Myocyte (in vitro differentiated cells): ENCODE measurements around the gene TMEM92. TPM values are rescaled to one million over a fixed set of nuclear protein-coding genes. Genes with fewer than 3 reads are reported as not detected.
"Not testable (repeated sequence)": the region's sequence is repeated elsewhere in the genome, so short reads cannot be mapped to it uniquely, and the experiment has no call there.

Experiments used
- DNase-seq: peaks from one replicate; pipeline ENCODE4 v3.0.0-alpha.2; 2012; ENCODE audit warnings: low read depth
- total RNA-seq: library from RNA; depleted of rRNA; stranded (reverse); fragments of >200 nt; gene quantifications from 2 replicates; pipeline ENCODE4 v1.2.3, GENCODE V29; 2014

The TMEM92 gene
- total RNA-seq, 1 donor from 2014 or later: not detected

DNA sequence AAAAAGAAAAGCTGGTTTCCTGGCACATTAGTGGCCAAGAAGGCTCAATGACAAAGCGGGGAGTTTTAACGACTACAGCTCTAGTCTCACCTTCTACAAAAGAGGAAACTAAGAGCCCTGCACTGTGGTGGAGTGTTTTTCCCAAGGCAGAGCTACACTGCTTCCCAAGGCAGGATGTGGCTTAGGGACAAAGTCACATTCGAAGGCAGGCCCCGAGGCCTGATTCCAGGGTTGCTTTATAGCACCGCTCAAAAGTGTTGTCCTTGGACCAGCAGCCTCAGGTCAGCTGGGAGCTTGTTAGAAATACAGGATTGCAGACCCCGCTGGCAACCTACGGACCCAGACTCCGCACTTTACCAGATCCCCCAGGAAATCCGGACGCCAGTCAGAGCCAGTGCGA is 23.8 kb downstream of the TMEM92 start:
- DNase-seq: no peak

DNA sequence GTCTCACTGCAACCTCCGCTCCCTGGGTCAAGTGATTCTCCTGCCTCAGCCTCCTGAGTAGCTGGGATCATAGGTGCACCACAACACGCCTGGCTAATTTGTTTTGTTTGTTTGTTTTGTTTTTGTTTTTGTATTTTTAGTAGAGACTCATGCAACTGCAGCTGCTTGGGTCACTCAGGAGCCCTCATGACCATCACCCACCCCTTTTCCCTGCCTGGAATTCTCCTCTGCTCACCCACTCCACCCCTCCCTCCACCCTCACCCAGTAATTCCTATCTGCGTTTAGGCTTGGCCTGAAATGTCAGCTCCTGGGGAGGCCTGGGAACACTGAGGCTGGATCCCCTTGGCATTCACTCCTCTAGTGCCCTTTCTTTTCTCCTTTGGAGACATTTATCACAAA is 25.5 kb downstream of the TMEM92 start:
- DNase-seq: peak; percentile 53

DNA sequence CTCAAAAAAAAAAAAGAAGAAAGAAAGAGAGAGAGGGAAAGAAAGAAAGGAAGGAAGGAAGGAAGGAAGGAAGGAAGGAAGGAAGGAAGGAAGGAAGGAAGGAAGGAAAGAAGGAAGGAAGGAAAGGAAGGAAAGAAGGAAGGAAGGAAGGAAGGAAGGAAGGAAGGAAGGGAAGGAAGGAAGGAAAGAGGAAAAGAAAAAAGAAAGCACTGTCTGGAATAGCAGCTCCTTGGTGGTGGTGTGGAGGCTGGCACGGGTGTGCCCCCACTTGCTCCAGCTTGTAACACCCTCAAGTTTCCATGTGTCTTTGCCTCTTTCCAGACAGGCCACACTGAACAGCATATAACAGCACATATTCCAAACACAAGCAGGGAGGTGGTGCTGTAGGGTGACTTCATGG is 26.6 kb downstream of the TMEM92 start:
- DNase-seq: not testable (repeated sequence)

DNA sequence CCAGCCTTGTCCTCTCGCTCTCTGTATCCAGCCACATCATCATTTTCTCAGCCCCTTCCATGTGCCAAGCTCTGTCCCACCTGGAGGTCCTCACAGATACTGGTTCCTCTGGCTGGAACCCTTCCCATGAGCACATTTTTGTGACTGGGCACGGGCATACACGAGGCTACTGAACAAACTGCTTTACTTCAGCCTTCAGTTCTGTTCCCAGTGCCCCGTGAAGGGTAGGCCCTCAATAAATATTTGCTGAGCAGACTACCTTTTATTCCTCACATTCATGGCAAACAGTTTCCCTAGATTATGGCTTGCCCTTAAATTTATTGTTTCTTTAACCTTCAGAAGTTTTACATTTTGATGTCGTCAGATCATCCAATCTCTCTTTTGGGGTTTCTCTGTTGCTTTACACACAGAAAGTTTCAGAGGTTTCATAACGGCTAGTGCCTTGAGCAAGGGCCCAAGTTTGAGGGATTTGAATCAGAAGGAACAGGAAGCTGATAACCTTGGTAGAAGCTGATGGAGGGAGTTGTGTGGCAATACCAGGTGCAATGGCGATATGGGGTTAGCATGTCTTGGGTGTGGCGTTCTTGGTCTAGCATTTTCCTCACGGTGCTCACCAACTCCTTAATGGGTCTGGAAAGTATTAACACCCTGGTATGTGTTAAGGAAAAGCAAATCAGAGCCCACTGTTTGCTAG is 27.8 kb downstream of the TMEM92 start:
- no peak for DNase-seq

DNA sequence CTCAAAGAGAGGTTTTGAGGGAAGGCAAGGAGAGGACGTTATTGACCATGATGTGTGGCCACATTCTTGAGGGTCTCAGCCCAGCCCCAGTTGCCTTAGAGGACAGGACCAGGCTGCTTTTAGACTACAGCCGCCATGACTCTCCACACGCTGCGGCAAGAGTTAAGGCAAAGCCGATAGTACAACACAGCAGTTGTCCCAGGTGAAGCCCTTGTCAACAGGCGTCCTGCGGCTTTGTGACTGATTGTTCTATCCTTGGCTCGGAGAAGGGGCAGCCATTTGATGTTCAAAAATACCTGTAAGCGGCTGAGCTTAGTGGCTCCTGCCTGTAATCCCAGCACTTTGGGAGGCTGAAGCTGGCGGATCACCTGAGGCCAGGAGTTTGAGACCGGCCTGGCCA is 28.8 kb downstream of the TMEM92 start:
- no peak for DNase-seq

DNA sequence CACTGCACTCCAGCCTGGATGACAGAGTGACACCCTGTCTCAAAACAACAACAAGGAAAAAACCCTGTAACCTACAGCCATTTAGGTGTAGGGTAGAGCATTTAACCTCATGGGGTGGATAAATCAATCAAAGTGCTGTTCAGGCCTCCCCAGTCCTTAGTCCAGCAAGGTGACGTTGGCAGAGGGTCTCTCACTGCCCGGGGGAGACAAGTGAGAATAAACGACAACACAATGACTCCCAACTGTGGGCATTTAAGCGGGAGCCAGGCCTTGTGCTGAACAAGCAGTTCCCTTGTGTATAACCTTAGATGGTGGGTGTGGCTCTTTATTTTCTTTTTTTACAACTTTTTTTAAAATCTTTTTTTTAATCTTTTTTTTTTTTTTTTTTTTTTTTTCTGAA is 29.3 kb downstream of the TMEM92 start:
- no peak for DNase-seq

DNA sequence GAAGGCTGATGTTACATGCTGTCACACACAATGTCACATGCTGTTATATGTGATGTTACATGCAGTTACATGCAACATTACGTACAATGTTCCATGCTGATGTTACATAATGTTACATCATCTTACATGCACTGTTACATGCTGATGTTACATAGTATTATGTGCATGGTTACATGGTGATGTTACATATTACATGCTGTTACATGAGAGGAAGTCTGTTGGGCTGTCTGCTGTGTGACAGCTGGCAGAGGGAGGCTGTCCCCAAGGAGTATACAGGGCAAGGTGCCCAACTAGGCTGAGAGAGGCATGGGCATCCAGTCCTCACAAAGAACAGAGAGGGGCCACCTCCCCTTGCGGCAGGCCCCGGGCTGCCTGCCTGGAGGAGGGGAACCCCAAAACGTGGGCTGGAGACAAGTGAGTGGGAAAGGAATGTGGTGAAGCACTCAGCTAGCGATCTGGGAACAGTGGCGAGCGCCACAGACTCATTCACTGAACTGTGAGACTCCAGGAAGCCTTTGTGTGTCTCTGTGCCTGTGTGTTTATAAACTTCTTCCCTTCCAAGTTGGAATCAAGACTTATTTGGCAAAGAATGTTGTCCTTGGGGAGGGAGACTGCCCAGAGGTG is 30.6 kb downstream of the TMEM92 start:
- peak; percentile 62 for DNase-seq

DNA sequence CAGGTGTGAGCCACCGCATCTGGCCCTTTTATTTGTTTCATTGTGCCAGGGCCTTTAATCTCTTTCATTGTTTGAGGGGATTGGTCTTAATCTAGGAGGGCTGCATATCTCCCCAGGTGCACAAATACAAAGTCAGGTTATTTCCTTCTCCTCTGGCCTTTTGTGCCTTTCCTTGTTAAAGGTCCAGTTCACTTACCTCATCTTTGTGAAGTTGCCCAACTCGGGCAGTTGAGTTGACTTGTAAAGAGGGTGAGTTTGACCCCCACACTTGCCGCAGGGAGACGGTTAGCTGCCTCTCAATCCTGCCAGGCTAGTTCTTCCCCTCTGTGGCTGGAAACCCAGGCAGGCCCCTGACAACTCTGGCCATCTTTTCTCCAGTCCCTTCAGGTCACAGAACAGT is 33.4 kb downstream of the TMEM92 start:
- DNase-seq: no peak

DNA sequence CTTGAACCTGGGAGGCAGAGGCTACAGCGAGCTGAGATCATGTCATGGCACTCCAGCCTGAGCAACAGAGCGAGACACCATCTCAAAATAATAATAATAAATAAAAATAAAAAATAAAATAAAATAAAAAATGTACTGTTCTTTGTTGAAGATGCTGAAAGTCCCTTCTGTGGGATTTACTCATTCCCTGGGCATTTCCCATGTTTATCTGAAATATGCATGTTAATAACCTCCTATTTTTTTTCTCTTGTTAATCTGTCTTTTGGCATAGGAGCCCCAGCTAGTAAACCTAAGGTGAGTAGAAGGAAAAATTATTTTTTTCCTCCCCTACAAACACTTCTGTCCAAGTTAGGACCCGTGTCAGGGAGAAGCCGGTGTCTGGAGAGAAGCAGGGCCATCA is 34.4 kb downstream of the TMEM92 start:
- DNase-seq: no peak

DNA sequence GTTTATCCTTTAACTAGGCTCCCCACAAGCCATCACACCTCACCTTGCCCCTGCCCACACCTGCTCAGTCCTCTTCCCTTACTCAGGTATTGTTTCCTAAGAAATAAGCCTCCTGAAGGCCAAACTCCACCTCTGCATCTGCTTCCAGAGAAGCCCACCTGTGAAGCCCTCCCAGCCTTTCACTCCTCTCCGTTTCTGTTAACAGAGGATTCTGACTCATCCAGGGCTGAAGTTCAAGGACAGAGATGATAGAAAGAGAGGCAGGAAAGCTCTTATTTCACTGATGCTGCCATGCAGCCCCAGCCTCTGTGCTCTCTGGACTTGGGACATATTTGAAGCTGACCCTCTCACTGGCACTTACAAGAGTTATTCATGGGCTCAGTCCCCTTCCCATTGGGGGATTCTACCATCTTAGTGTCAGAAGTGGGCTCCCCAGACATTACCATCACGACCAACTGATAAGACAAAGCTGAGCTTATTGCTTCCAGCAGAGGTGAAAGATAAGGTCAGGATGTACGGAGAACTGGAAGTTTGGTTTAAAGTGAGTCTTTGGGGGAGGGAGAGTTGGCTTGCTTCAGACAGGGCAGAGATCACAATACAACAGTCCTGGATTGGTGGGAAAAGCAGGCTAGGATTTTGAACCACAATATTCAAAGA is 36.3 kb downstream of the TMEM92 start:
- DNase-seq: no peak

DNA sequence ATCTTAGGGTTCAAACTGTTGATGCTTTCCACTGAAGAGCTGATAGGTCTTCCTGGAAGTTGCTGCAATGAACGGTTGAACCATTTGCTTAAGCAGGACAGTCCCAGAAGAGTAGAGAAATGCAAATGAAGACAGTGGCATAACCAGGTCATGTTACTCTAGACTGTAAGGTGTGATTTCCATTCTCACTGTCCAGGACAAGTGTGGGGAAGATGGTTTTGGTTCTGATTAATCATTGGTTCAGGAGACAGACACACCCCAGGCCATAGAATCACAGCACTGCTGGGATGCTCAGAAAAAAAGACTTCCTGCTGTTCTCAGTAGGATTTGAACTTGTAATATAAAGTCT is 36.8 kb downstream of the TMEM92 start:
- no peak for DNase-seq

DNA sequence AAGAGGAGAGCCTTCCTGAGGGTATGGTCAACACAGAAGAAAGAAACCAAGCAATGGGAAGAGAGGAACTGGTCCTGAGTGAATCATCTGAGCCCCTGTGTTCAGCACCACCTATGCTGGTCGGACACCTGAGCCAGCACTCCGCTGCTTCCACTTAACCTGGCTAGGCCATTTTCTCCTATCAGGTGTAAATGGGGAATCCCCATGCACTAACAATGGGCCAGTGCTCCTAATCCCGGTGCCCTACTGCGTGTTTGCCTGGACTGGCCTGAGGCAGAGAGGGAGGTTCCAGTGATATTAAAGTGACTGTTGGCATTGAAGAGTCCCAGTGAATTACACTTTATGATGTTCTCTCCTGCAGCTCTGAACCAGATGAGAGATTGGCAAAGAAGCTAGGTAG is 37.2 kb downstream of the TMEM92 start:
- DNase-seq: no peak

DNA sequence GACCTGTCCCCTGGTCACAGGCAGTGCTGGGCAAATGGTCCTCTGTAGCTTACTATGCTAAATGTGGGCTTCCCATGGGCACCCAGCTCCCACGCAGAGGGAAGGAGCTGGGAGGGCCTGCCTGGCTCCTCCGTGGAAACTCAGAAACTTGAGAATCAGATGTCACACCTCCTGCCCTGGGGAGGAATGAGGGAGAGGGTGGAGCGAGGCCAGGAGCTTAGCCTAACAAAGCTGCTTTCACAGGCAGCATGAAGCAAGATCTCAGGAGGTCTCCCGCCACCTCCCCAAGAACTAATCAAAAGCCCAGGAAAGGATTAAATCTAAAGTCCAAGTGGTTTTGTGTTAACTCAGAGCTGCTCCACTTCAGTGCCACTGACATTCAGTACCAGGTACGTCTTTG is 38.0 kb downstream of the TMEM92 start:
- no peak for DNase-seq

DNA sequence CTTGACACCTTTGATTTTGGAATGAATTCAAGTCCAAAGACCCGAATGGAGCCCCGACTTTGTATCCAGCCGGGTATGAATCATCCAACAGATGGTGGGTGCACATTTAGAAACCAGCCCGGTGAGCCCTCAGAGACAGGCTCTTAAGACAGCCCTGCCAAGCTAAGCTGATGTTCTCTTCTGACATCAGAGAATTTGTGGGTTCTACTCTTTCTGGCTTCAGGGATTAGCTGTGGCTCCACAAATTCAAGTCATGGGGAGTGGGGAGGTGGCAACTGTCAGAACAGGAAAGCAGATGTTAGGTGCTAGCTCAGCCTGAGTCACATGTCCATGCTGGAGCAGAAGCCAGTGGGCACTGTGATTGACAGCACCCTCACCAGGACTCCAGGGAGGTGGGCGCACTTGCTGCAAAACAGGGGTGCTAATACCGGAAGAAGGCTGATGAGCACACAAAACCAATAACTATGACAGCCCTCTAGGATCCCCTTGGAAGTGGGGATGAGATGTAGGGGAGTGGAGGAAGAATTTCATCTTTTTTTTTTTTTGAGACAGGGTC is 40.3 kb downstream of the TMEM92 start:
- DNase-seq: peak; percentile 88

DNA sequence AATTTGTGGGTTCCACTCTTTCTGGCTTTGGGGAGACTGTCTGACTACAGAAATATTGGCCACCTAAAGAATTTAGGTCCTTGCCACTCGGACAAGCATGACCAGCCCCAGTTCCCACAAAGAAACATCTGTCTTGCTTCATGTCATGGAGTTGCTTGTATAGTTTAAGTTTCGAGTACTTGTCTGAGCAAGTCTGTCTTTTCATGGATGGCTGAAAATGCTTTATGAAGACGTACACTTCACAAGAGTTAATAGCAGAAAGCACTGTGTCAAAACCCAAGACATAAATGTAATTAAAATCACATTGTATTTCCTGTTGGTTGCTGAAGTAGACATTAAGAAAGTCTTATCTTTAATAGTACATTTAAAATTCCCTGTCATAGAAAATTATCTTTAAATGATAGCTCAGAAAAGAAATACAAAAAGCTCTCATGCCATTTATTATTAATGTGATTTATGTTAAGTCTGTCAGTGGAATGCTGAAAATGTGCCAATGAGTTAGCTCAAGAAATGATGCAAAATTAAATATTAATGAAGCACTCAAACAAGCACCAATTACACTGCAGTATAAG is 41.8 kb downstream of the TMEM92 start:
- no peak for DNase-seq

DNA sequence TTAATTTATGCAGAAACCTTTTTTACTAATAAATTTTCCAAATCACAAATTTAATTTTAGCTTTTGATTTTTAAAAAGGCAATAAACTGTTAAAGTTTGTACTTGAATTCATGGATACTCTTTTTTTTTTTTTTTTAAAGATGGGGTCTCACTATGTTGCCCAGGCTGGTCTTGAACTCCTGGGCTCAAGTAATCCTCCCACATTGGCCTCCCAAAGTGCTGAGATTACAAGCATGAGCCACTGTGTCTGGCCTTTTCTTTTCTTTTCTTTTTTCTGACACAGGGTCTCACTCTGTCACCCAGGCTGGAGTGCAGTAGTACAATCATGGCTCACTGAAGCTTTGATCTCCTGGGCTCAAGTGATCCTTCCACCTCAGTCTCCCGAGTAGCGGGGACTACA is 42.4 kb downstream of the TMEM92 start:
- DNase-seq: not testable (repeated sequence)

DNA sequence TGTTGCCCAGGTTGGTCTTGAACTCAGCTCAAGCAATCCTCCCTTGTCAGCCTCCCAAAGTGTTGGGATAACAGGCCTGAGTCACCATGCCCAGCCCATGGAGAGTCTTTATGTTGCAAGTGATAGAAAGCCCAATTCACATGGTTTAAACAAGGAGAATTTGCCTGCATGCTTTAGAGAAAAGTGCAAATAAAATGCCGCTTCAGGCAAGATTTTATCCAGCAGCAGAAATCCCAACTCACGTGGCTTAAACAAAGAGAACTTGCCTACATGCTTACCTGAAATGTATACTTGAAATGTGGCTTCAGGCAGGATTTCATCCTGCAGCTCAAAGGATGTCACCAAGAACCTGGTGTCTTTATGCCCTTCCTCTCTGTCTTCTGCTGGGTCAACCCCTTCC is 42.9 kb downstream of the TMEM92 start:
- DNase-seq: no peak

DNA sequence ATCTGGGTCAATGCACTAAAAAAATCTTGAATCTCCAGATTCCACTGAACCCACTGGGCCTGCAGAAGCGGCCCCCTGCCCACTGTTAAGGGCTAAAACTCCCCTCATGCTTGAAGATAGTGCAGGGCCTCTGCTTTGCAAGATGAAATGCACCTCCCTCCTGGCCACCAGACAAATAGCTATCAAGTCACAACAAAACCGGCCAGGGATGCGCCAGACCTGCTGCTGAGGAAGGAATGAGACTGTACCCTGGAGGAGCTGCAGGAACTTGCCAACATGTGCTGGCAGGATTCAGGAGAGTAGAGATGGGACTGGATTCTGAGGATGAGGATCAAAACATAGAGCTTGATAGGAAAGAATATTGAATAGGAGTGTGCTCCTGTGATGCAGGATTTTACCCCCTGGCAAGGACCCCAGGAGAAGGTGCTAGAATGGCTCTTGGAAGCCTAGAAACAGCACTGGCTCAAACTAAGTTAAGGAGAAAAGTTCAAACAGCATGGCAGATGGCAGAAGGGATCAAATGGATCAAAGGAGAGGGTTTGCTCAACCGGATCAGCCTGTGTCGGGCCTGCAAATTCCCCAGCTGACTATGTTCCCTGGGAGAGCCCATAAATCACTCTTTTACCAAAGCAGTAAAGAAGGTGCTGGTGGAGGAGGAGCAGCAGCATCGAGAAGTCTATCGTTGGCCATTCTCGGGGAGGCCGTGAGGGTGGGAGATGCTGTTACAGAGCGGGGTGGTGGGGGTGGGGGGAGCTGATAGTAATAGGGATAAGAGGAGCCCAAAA is 44.4 kb downstream of the TMEM92 start:
- peak; percentile 26 for DNase-seq

DNA sequence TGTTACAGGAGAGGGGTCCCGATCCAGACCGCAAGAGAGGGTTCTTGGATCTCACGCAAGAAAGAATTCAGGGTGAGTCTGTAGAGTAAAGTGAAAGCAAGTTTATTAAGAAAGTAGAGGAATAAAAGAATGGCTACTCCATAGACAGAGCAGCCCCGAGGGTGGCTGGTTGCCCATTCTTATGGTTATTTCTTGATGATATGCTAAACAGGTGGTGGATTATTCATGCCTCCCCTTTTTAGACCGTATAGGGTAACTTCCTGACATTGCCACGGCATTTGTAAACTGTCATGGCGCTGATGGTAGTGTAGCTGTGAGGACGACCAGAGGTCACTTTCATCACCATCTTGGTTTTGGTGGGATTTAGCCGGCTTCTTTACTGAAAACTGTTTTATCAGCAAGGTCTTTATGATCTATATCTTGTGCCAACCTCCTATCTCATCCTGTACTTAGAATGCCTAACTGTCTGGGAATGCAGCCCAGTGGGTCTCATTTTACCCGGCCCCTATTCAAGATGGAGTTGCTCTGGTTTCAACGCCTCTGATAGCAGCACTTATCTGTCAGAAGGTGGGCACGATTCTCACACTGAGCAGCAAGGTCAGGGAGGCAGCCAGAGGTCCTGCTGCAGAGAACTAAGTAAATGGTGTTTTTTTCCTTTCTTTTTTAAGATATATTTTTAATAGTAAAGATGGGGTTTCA is 45.2 kb downstream of the TMEM92 start:
- DNase-seq: no peak

DNA sequence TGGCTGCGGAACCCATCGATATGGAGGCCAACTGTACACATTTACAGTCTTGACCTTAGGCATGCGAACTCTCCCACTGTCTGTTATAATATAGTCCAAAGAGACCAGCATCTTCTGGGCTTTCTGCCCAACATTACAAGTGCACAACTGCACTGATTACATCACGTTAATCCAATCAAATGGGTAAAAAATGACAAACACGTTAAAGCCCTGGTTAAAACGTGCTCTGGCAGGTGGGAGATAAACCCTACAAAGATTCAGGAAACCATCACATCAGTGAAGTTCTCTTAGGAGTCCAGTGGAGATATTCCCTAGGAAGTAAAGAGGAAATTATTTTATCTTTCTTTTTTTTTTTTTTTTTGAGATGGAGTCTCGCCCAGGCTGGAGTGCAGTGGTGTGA is 48.0 kb downstream of the TMEM92 start:
- no peak for DNase-seq

DNA sequence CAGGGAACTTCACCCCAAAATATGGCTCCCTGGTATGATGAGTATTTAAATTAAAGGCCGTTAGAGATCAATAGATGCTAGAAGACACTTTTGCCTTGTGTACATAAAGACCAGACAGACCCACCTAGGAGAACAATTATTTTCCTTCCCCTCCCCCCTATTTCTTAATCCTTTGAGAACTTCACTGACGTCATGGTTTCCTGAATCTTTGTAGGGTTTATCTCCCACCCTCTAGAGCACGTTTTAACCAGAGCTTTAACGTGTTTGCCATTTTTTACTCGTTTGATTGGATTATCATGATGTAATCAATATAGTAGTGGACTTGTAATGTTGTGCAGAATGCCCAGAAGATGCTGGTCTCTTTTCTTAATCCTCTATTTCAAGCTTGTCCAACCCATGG is 48.8 kb downstream of the TMEM92 start:
- DNase-seq: no peak
